Effector CD4-positive, alpha-beta T cell (primary cell): ENCODE results near the gene CCDC80.
"Not testable (repeated sequence)": the region's sequence is repeated elsewhere in the genome, so short reads cannot be mapped to it uniquely, and the experiment has no call there.

ENCODE experiments used
- DNase-seq: peaks from one replicate; pipeline ENCODE4 v3.0.0-alpha.2; 2020

CCDC80 gene

DNA sequence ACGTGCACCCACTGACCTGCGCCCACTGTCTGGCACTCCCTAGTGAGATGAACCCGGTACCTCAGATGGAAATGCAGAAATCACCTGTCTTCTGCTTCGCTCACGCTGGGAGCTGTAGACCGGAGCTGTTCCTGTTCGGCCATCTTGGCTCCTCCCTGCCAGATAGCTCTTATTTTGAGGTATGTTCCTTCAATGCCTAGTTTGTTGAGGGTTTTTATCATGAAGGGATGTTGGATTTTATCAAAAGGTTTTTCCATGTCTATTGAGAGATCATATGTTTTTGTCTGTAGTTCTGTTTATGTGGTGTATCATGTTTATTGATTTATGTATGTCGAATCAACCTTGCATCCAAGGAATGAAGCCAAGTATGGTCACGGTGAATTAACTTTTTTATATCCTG lies 24.1 kb upstream of the CCDC80 start:
- not testable (repeated sequence) for DNase-seq

DNA sequence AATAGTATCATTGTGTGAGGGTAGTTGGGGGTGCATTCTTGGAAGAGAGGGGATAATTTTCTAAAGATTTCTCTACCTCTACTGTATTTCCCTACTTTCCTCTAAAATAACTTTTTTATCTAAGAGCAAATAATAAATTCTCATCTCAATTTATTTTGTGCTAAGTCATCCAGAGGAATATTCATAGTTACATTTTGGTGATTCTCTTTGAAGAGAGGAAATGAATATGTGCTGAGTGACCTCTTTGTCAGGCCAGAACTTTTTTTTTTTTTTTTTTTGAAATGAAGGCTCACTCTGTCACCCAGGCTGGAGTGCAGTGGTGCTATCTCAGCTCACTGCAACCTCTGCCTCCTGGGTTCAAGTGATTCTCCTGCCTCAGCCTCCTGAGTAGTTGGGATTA lies 15.1 kb upstream of the CCDC80 start:
- DNase-seq, result no peak

DNA sequence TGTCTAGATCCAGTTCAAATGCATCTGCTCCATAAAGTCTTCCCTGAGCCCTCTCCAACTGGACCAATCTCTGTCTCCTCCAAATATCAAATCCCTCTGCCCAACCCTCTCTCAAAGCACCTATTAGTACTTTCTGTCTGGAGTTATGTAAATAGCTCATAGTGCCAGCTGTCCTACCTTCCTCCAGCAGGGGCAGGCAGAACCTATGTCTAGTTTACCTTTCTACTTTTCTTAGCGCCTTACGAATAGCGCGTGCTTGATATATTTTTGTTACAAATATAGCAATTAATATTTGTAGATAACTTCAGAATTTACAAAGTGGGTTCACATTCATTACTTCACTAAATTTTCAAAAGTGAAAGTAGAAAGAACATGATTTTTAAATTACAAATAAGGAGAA lies 14.0 kb upstream of the CCDC80 start:
- no peak for DNase-seq

DNA sequence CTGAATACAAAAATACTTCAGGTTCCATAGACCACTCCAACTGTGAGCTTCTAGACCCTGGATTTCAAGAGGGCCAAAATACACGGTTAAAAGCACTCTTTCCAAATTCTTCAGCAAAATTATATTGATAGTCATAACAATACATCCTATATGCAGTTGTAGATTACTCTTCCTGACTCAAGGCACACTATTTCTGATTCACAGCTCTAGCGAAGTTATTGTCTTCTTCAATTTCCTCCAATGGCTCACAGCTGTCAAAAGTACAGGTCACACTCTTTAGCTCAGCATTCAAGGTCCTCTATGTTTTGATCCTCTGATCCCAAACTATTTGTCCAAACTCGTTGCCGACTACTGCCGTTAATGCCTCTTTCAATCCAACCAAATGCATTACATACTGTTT lies 13.5 kb upstream of the CCDC80 start:
- no peak for DNase-seq

DNA sequence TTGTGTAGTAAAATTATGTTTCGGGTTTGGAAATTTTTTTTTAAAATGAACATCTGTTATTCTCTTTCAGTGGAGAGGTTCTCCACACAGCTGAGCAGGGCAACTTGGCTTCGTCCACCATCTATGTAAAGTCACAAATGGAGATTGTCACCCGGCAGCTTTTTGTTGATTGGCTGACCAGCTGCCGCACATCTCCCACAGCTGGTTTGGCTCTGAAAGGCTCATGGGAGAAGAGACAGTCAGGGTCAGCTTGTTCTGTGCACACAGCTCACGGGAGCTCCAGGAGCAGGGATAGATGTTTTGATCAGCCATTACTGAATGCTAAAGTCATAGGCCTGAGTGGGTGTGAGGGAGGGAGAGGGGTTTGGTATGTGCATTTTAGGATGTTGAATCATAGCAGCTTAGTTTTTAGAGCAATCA lies 12.9 kb upstream of the CCDC80 start:
- no peak for DNase-seq

DNA sequence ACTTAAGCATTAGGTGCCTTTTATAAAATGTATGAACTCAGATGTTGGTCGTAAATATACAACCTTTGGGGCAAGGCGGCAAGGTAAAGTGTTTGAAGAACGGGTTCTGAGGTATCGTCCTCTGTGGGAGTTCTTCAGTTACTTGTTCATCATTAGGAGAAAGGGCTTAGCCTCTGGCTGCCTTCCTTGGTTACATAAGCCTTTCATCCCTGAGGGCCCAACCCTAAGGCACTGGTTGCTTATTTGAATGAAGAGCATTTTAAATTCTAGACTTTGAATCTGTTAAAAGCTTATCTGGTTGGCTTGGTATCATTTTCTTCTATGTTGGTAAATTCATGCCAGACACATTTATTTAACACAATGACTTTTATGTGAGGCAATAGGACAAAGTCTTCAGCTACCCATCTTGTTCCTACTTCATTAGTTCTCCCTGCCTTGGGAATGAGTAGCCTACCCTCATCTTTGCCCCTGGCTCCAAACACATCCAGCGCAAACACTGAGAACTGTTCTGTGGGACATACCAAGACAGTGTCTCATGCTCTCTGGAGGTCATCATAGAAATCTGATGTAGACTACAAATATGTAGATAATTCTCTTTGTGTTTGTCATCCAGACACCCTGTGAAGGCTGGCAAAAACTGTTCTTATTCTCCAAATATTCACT lies 12.4 kb upstream of the CCDC80 start:
- DNase-seq, result no peak

DNA sequence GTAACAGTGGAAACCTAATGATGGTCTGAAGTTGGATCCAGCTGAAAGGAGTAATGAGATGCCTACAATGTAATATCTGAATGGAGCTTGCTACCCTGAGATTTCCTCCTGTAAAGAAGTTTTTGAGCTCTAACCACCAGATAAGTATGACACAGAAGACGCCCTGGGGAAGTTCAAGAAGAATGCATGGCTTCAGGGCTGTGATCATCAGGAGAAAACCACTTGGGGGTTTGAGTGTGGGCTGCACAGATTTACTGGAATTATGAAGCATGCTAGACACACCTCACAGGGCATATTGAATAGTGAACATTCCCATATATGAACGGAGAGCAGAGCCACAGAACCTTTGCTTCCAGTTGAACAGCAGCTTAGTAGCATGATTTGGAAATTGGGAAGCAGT lies 10.6 kb upstream of the CCDC80 start:
- no peak for DNase-seq

DNA sequence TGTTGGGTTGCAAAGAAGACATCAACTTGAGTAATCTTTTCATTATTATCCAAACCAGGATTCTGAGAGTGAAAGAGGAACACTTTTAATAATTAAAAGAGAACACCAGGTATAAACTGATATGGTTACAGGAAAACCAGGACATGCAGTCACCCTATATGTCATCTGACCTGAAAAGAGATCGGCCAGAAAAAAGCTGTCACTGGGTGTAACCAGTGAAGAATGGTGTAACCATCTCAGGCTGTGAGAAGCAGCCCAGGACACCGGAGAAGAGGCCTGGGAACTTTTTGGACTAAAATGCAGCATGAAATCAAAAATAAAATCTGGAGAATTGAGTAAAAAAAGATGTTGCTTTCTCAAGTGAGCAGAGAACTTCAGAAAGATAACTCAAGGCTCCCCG lies 10.1 kb upstream of the CCDC80 start:
- no peak for DNase-seq

DNA sequence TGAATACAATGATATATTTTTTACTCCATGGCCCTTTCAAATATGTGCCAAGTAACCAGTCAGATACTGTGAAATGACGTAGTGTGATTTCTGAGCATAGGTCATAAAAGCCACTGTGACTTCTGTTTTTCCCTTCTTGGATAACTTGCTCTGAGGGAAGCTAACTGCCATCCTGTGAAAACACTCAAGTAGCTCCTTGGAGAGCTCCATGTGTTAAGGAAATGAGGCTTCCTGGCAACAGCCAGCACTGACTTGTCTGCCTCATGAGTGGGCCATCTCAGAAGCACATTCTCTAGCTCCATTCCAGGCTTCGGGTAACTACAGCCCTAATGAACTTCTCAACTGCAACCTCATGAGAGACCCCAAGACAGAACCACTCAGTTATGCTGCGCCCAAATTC lies 9.5 kb upstream of the CCDC80 start:
- no peak for DNase-seq

DNA sequence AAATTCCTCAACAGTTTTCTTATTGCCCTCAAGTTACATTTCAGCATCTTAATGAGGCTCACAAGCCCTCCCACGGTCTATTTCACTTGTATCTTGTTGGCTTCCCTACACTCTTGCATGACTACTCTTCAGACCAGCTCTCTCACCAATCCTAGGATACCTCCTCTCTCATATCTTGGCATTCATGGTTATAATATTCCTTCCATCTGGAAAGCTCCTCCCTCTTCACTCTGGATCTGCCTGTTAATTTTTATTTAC lies 8.5 kb upstream of the CCDC80 start:
- no peak for DNase-seq

DNA sequence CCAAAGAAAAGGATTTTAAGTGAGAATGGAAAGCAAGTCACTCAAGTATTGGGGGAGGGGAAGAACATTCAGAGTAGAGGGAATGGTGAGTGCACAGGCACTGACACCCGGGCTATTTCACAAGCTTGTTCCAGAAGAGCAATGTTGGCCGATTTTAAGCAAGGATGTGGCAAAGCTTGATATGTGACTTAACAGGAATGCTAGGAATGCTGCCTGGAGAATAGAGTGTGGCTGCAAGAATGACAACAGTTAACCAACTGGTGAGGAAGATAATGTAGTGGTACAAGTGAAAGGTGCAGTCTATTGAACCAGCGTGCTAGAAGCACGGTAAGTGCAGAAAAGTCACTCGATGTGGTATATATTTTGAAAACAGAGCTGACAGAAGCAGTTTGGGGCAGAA lies 6.2 kb upstream of the CCDC80 start:
- no peak for DNase-seq

DNA sequence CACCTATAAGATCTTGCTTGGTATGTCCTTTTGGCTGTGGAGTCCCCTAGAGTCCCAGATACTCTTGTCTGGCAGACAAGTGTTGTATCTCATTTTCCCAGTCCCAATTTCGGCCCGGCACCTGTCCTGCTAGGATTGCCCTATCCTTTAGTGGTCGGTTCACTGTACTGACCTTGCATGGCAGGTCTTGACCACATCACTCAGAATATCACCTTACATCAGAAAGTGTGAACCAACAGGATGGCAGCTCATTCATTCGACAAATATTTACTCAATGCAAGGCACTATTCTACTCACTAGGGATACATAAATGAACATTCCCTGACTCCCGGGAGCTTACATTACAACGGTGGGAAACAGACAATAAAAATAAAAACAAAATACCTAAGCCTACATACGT lies 5.7 kb upstream of the CCDC80 start:
- no peak for DNase-seq

DNA sequence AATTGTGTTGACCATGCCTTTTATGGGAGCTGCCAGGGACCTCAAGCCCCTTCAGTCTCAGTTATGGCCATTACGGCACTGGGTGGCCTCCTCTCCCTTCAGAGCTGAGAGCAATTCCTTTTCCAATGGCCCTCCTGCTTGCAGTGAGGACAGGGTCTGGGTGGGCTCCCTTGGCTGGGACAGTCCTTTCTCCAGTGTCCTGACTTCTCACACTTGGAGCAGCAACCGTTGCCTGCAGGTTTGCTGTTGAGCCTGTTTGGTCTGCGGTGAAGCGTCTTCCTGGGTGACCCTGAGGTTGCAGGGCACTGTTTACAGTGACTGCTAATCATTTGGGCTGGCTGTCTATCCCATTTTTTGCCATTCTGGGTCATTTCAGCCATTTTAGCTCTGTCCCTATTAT lies 3.5 kb upstream of the CCDC80 start:
- no peak for DNase-seq

DNA sequence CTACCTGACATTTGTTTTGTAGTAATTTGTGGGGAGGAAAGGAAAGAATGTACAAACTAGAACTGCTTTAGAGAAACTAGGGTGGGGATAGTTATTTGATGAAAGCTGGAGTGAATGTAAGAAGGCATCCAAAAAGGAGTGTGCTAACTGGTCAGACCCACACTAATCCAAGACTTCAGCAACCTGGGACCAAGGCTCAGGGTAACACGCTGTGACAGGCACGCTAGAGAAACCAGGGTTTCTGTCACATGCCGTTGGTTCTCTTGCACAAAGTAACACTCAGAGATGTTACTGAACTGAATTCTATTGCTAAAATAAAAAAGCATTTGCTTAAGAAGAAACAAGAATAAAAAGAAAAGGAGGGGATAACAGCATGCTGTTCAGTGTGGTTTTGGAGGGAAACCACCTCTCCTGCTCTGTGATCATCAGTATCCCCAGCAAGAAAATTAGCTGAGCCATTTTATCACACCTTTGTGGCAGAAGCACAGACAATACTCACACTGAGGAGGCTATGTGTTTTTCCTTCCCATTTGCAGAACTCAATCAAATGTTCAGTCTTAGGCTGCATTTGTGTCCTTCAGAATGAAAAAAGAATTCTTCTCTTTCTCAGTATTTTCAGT lies 2.8 kb upstream of the CCDC80 start:
- no peak for DNase-seq

DNA sequence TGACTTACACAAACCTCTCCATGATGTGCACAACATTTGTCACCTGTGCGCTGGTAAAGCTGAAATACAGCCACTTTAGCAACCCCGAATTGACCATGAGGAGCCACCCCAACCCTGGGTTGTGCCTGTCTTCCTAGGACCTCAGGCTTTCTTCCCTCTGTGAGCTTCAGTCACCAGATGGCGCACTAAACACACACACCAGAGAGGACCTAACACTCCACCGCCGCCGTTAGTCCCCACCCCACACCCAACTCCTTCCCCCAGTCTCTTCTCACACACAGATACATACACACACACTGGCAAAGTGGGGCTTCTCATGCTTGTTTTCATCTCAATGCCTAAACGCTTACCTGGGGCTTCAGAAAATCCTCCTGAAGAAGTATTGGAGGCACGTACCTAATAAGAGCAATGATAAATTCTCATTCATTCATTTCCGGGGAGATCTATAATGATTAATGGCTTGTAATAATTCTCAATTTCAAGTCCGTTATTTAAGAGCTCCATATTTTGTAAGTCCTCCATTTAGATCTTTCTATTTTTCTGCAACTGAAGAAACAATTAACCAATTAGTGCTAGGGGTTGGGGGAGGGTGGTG lies 2.1 kb upstream of the CCDC80 start:
- DNase-seq, result peak; percentile 64

DNA sequence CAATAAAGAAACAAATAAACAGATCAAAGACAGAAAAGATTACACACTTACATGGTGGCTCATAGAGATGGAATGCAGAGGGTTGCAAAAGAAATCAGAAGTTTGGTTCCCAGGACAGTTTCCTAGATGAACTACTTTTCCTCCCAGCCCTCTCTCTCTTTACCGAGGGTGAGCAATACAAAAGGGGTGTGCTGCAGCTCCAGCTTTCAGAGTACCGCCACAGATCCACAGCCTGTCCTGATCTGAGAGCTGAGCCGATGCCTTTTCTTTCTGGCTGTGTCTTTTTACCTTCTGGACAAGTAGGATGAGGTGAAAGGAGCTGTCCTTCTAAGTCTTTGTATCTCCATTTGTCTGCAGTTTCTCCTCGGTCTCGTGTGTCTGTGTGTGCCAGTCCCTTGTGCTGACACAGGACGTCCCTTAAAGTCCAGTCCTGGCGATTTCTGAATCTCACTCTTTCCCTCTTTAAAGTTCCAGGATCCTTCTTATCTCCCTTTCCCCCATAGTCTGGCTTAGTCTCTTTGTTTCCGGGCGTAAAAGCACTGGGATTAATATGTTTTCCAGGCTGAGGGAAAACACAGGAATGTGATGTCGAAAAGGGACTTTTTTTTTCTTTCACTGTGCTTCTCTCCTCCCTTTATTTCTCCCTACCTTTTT lies 540 bp downstream of the CCDC80 start:
- no peak for DNase-seq

DNA sequence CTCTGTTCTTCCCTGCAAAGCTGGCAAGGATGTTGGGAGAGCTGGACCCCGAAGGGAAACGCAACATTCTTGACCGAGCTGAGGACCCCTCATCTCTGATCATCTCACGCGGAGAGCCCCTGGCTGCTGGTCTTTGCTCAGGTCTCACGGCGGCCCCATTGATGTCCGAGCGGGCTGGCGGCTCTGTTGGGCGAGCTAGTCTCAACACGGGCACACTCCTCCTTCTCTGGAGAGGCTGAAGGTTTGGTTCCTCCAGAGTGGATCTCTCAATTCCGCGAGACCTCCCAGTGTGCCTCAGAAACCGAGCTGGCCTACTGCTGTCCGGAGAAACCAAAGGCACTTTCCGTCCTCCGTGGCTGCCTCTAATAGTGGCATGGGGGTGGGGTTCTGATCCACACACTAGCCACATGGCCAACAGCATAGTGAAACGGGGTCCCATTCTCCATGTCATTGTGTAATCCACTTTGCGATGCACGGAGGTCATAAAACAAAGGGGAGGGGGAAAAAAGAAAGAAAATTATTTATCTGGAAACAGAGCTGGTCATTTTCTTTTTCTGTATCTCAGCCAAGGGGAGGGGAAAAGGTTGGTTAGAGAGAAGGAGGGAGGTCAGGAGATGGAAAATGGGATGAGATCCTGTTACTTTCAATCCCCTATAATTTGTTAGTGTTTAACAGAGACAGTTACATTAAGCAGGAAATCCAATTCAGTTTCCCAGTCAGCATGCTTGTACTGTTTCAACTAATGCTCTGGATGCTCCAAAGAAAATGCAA lies 1.3 kb downstream of the CCDC80 start:
- DNase-seq, result no peak

DNA sequence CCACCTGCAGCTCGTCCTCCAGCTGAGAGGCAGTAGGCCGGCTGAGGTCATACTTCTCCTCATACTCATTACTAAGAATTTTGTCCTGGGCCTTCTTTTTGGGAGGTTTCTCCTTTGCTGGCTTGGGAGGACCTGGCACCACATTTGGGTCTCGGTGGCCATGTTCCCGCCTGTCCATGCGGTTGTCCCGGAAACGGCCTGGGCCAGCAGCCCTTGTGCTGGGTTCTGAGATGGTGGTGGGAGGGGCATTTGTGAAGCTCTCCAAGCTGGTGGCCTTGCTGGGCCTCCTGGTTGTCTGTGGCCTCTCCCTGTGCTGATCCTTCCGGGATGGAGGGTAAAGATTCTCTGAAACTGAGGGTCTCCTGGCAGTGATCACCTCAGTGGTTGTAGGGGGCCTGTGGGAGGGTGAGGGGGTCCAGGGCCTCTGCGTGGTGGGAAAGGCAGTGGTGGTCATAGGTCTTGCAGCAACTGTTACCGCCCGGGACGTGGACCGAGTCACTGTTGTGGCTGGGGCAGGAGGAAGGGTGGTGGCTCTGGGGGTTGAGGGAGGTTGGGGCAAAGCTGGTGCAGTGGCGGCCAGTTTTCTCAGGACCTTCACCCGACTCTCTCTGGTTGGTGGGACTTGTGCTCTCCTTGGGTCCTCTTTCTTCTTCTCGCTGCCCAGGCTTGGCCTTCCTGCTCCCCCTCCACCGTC lies 2.5 kb downstream of the CCDC80 start:
- no peak for DNase-seq

DNA sequence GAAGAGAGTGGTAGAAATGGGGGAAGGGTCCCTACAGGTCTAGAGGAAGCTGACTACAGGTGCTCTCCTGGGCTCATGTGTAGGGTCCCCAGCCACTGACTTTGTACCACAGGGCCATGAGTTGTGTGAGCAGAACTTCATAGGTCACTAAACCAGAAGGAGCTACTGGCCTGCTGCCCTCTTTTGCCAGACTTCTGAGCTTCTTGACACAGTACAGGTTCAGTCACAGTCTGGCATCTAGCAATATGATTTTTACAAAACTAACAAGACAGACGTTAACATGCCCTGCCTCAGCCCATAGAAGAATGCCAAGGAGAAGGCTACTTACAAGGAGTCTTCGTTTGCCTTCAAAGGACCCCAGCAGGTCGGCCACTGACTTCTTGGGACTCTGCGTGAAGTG lies 3.2 kb downstream of the CCDC80 start:
- DNase-seq, result no peak

DNA sequence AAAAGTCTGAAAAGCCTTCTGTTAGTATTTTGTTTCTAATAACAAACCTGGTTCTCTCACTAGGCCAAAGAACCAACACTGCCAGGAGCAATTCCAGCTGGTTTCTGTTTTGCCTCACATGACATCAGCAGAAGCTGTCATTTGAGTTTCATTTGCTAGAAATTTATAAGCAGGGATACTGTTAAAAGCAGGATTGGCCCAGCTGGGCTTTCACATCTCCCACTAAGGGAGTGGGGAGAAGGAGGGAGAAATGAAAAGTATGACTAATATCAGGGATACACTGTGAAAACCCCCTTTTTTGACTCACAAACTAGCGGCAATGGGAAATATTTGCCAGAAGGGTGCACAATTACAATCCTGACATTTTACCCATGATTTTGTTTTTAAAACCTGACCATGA lies 5.3 kb downstream of the CCDC80 start:
- no peak for DNase-seq

DNA sequence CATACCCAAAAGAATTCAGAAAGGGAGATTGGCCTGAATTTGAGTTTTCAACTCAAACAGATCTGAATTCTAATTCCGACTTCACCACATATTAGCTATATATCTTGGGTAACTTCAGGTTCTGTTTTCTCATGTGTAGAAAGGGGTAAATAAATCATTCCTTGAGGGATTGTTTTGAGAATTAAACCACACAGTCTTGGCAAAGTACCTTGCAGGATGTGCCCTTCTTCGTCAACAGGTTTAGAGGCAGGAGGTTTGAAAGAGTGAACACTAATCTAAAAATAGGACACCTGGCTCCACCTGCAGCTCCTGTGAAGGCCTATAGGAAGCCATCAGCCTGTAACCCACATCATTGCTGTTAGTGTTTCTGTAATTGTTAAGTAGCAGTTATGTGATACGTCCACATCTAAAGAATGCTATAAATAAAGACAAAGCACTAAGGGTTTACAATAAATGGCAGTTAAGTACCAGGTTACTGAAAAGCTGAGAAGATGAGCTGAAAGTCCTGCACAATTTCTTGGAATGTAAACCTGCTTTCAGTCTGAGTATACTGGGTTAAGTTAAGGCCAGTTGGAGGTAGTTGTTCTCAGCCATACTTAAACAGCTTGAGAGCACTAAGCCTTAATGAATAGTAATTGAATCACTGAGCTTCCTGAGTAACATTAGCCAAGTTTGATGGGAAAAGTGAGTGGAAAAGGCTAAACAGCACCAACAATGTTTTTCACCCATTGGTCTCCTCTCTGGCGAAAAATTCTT lies 6.0 kb downstream of the CCDC80 start:
- DNase-seq, result no peak

DNA sequence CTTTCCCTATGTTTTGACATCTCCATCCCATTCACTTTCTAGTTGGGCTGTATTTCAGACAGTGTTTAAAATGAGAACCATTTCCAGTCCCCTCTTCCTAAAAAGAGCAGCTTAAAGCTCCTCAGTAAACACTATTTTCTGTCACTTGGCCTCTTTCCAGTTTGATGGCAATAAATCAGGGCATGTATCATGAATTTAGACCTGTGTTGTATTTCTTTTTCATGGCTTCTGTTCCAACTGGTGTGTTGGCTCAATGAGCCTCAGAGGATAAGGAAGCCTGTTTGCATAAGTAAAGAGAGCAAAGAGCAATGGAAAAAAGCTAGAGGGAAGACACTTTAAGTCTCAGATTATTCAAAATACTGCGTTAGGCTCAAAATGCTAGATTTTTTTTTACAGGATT lies 7.2 kb downstream of the CCDC80 start:
- no peak for DNase-seq
